Neural cell (in vitro differentiated cells): Measurements from ENCODE around the gene MACROD1.

ENCODE experiments used
- CTCF ChIP-seq: fragments of 450-650 bp; IDR thresholded peaks from 2 replicates; pipeline ENCODE4 v1.5.1; 2014; ENCODE audit warnings: antibody characterized with exemption, mild to moderate bottlenecking, moderate library complexity; ENCODE audit not compliant: poor library complexity, severe bottlenecking
- EP300 ChIP-seq: fragments of 450-650 bp; conservative IDR thresholded peaks from 2 replicates; pipeline ENCODE4 v1.6.1; 2014; ENCODE audit warnings: antibody characterized with exemption, mild to moderate bottlenecking, moderate library complexity; ENCODE audit not compliant: poor library complexity, severe bottlenecking
- EZH2 ChIP-seq: fragments of 200-600, 300-800 bp; shearing (Covaris generic), sonication (generic); IDR thresholded peaks from 2 replicates; pipeline ENCODE4 v1.6.1; 2014; ENCODE audit warnings: antibody characterized with exemption, low read length, borderline replicate concordance, mild to moderate bottlenecking; ENCODE audit not compliant: insufficient read depth, poor library complexity, severe bottlenecking
- MXI1 ChIP-seq: fragments of 450-650 bp; conservative IDR thresholded peaks from 2 replicates; pipeline ENCODE4 v1.6.1; 2014; ENCODE audit warnings: antibody characterized with exemption, mild to moderate bottlenecking; ENCODE audit not compliant: poor library complexity, severe bottlenecking
- POLR2AphosphoS5 ChIP-seq: IDR thresholded peaks from 2 replicates; pipeline ENCODE4 v1.6.1; 2012
- SMC3 ChIP-seq: fragments of 450-650 bp; conservative IDR thresholded peaks from 2 replicates; pipeline ENCODE4 v1.6.1; 2014; ENCODE audit warnings: antibody characterized with exemption, mild to moderate bottlenecking, moderate library complexity; ENCODE audit not compliant: poor library complexity

- peak; percentile 37 for TF ChIP-seq MXI1
- no peak for TF ChIP-seq EZH2
- TF ChIP-seq EP300, result no peak
- TF ChIP-seq POLR2AphosphoS5, result no peak
- TF ChIP-seq CTCF, result no peak
- peak; percentile 46 for TF ChIP-seq SMC3
These were observed 129.6 kb downstream of the MACROD1 start for GRCh38 chr11:64036087-64037026.
